Kidney glomerular epithelial cell (primary cell): Measurements from ENCODE around the gene SYT8.
"Not testable (repeated sequence)": the region's sequence is repeated elsewhere in the genome, so short reads cannot be mapped to it uniquely, and the experiment has no call there.

ENCODE experiments used
- DNase-seq: peaks from one replicate; lab custom pipeline; 2025; lab: John Stamatoyannopoulos, UW

SYT8 gene

GRCh38 chr11:1834779-1835670, at the start of gene SYT8:
Gene SYT8, plus strand, starts transcription at chr11:1834990. Its CDS starts 116 bp downstream, at chr11:1835106.
- no peak for DNase-seq

- DNase-seq: no peak
These were observed 48.9 kb upstream of the SYT8 start for GRCh38 chr11:1785749-1786413.

GRCh38 chr11:1786466-1786865, 48.3 kb upstream of the SYT8 start:
- DNase-seq: no peak

- DNase-seq: no peak
These were observed 42.9 kb upstream of the SYT8 start for GRCh38 chr11:1791912-1792311.

- no peak for DNase-seq
These were observed 42.3 kb upstream of the SYT8 start for GRCh38 chr11:1792461-1792860.

GRCh38 chr11:1793081-1793480, 41.7 kb upstream of the SYT8 start:
- no peak for DNase-seq

GRCh38 chr11:1796413-1797011, 38.3 kb upstream of the SYT8 start:
- DNase-seq: no peak

- no peak for DNase-seq
These were observed 37.2 kb upstream of the SYT8 start for GRCh38 chr11:1797391-1798125.

- DNase-seq: no peak
These were observed 31.5 kb upstream of the SYT8 start for GRCh38 chr11:1803246-1803645.

- not testable (repeated sequence) for DNase-seq
These were observed 30.8 kb upstream of the SYT8 start for GRCh38 chr11:1803835-1804519.

- no peak for DNase-seq
These were observed 29.3 kb upstream of the SYT8 start for GRCh38 chr11:1805525-1805924.

- DNase-seq: no peak
These were observed 27.4 kb upstream of the SYT8 start for GRCh38 chr11:1807264-1807995.

GRCh38 chr11:1810761-1811160, 24.0 kb upstream of the SYT8 start:
- no peak for DNase-seq

GRCh38 chr11:1812274-1812673, 22.5 kb upstream of the SYT8 start:
- no peak for DNase-seq

- DNase-seq: no peak
These were observed 22.0 kb upstream of the SYT8 start for GRCh38 chr11:1812801-1813200.

GRCh38 chr11:1813356-1813755, 21.4 kb upstream of the SYT8 start:
- not testable (repeated sequence) for DNase-seq

- no peak for DNase-seq
These were observed 20.1 kb upstream of the SYT8 start for GRCh38 chr11:1814691-1815090.

GRCh38 chr11:1815311-1815710, 19.5 kb upstream of the SYT8 start:
- DNase-seq: no peak

- DNase-seq: no peak
These were observed 19.0 kb upstream of the SYT8 start for GRCh38 chr11:1815751-1816150.

GRCh38 chr11:1817000-1817399, 17.8 kb upstream of the SYT8 start:
- no peak for DNase-seq

- no peak for DNase-seq
These were observed 17.3 kb upstream of the SYT8 start for GRCh38 chr11:1817511-1817910.
